ENCODE results near the gene ZCCHC8. TPM values are rescaled to one million over a fixed set of nuclear protein-coding genes. Genes with fewer than 3 reads are reported as not detected.
"Not testable (repeated sequence)": the region's sequence is repeated elsewhere in the genome, so short reads cannot be mapped to it uniquely, and the experiment has no call there.

The ZCCHC8 gene
- total and polyA plus RNA-seq, 2 of the 8 experiments (the other 6 are each of a cell fraction or from before 2014, with no cell fraction given), result 13.8 to 28.9 TPM

DNA sequence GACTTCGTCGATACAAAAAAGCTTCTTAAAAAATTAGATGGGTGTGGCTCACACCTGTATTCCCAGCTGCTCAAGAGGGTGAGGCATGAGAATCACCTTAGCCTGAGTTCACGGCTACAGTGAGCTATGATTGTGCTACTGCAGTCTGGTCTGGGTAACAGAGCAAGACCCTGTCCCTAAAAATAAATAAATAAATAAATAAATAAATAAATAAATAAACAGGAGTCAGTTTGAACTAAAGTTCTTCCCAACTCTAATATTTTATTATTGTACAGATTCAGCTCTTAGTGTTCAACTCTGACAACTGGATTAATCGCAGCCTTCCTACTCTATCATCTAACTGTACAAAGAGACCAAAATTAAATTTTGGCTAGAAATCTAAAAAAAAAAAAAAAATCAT, 65.5 kb downstream of the ZCCHC8 start:
- Histone ChIP-seq H3K23me2 (ENCODE audit: low read depth, low read length) (no peaks in the 10 kb centered on the region), H3K27me3 (replicated peaks in 1 of 4; ENCODE audit: control insufficient read depth in 3 of 4, extremely low read depth in 1 of 4, insufficient read depth in 3 of 4, low read length in 3 of 4) (no peaks in the 10 kb centered on the region), H4K5ac (ENCODE audit: insufficient read length, low read depth, low read length) (no peak overlapping the region), H3K79me1 (ENCODE audit: low read depth, low read length) (no peaks in the 10 kb centered on the region), H3K4me3 (ENCODE audit: extremely low read depth in 1 of 4, insufficient read depth in 2 of 4, low read depth in 3 of 4, low read length in 4 of 4) (no peak overlapping the region), H2AK5ac (ENCODE audit: low read depth, low read length) (no peak overlapping the region), H2BK12ac (ENCODE audit: low read depth, low read length) (no peak overlapping the region), H3K18ac (ENCODE audit: extremely low read depth, low read length) (no peak overlapping the region), H2AFZ (ENCODE audit: low read length) (no peak overlapping the region), H3K4ac (replicated peaks; ENCODE audit: insufficient read length, low read depth, low read length) (no peak overlapping the region), H3K79me2 (ENCODE audit: control insufficient read depth in 1 of 2, insufficient read depth in 2 of 2, low read length in 2 of 2) (no peaks in the 10 kb centered on the region), H3K4me2 (ENCODE audit: insufficient read depth in 1 of 2, low read depth in 2 of 2, low read length in 2 of 2) (no peak overlapping the region), H2BK20ac (ENCODE audit: low read length) (no peak overlapping the region), H2BK15ac (ENCODE audit: low read length) (no peak overlapping the region), H4K8ac (ENCODE audit: extremely low read depth, insufficient read depth, low read length) (no peak overlapping the region), H3K4me1 (replicated peaks in 1 of 4; ENCODE audit: control insufficient read depth in 3 of 4, insufficient read depth in 4 of 4, low read length in 3 of 4) (no peaks in the 10 kb centered on the region), H3K27ac (ENCODE audit: low read depth, low read length) (no peak overlapping the region), H3K14ac (ENCODE audit: insufficient read length) (no peak overlapping the region), H2BK120ac (replicated peaks; ENCODE audit: low read depth, low read length) (no peak overlapping the region), H3K9ac (replicated peaks in 1 of 4; ENCODE audit: extremely low read depth in 1 of 4, low read depth in 3 of 4, low read length in 3 of 4) (no peak overlapping the region), H3K23ac (ENCODE audit: insufficient read length) (no peak overlapping the region), H4K91ac (replicated peaks; ENCODE audit: insufficient read length, low read length) (no peak overlapping the region), H3K56ac (replicated peaks; ENCODE audit: insufficient read length, low read depth, low read length) (no peak overlapping the region), H4K20me1 (replicated peaks in 1 of 2; ENCODE audit: control insufficient read depth in 1 of 2, insufficient read depth in 2 of 2, low read length in 2 of 2) (no peaks in the 10 kb centered on the region), H3K36me3 (ENCODE audit: control insufficient read depth in 2 of 4, insufficient read depth in 4 of 4, low read length in 3 of 4) (no peaks in the 10 kb centered on the region), H3K9me3 (ENCODE audit: insufficient read depth in 2 of 2, low read depth in 1 of 2, low read length in 1 of 2) (no peaks in the 10 kb centered on the region), H2BK5ac (ENCODE audit: low read depth, low read length) (no peak overlapping the region)
- whole genome bisulfite sequencing, 2 experiments (ENCODE audit: extremely low coverage in 1 of 2, insufficient coverage in 1 of 2, insufficient read length in 1 of 2, insufficient replicate concordance in 2 of 2, low coverage in 1 of 2, low lambda C conversion rate in 2 of 2, missing lambda C conversion rate in 1 of 2), result 90% methylated on average over 4 of the region's 4 CpGs; no CpG with 5 or more reads in 1 of the 2 experiments
- ChIA-PET POLR2A (ENCODE audit: partially characterized antibody) (no interaction called here), CTCF (ENCODE audit: partially characterized antibody) (interaction anchor here (0.7 to 1.5 kb wide), 2 partner anchors 11 to 22 kb away, joined by 3 read pairs; no protein-coding TSS in a partner anchor)
- no peak for TF ChIP-seq CBX5 (IDR thresholded peaks at IDR 0.05; ENCODE audit: low read depth, low read length)
- DNase-seq (ENCODE audit: low read depth in 1 of 2, low spot score in 2 of 2), result no peak
- FAIRE-seq, result no peak

DNA sequence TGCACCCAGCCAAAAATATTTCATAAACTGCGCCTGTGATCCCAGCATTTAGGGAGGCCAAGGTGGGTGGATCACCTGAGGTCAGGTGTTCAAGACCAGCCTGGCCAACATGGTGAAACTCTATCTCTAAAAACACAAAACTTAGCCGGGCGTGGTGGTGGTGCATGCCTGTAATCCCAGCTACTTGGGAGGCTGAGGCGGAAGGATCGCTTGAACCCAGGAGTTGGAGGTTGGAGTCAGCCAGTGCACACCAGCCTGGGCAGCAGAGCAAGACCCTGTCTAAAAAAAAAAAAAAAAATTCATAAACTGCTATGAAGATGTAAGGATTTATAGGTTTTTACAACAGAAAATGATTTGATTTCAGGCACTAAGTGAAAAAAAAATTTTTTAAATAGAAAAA, 71.7 kb downstream of the ZCCHC8 start:
- H3K27me3 ChIP-seq (replicated peaks in 1 of 4; ENCODE audit: control insufficient read depth in 3 of 4, extremely low read depth in 1 of 4, insufficient read depth in 3 of 4, low read length in 3 of 4); H3K4me2 ChIP-seq (ENCODE audit: insufficient read depth in 1 of 2, low read depth in 2 of 2, low read length in 2 of 2); H2BK15ac ChIP-seq (ENCODE audit: low read length); H3K9me3 ChIP-seq (ENCODE audit: insufficient read depth in 2 of 2, low read depth in 1 of 2, low read length in 1 of 2); H2BK12ac ChIP-seq (ENCODE audit: low read depth, low read length); H4K5ac ChIP-seq (ENCODE audit: insufficient read length, low read depth, low read length); FAIRE-seq; H3K14ac ChIP-seq (ENCODE audit: insufficient read length); H2AK5ac ChIP-seq (ENCODE audit: low read depth, low read length); H4K8ac ChIP-seq (ENCODE audit: extremely low read depth, insufficient read depth, low read length); H2BK20ac ChIP-seq (ENCODE audit: low read length); H3K27ac ChIP-seq (ENCODE audit: low read depth, low read length); H3K56ac ChIP-seq (replicated peaks; ENCODE audit: insufficient read length, low read depth, low read length); POLR2A ChIA-PET (ENCODE audit: partially characterized antibody); H3K79me2 ChIP-seq (ENCODE audit: control insufficient read depth in 1 of 2, insufficient read depth in 2 of 2, low read length in 2 of 2); H3K79me1 ChIP-seq (ENCODE audit: low read depth, low read length); H4K20me1 ChIP-seq (replicated peaks in 1 of 2; ENCODE audit: control insufficient read depth in 1 of 2, insufficient read depth in 2 of 2, low read length in 2 of 2); H3K4me1 ChIP-seq (replicated peaks in 1 of 4; ENCODE audit: control insufficient read depth in 3 of 4, insufficient read depth in 4 of 4, low read length in 3 of 4); H3K23me2 ChIP-seq (ENCODE audit: low read depth, low read length); DNase-seq (ENCODE audit: low read depth in 1 of 2, low spot score in 2 of 2); H2AFZ ChIP-seq (ENCODE audit: low read length); H2BK120ac ChIP-seq (replicated peaks; ENCODE audit: low read depth, low read length); H3K9ac ChIP-seq (replicated peaks in 1 of 4; ENCODE audit: extremely low read depth in 1 of 4, low read depth in 3 of 4, low read length in 3 of 4); H2BK5ac ChIP-seq (ENCODE audit: low read depth, low read length); H4K91ac ChIP-seq (replicated peaks; ENCODE audit: insufficient read length, low read length); H3K36me3 ChIP-seq (ENCODE audit: control insufficient read depth in 2 of 4, insufficient read depth in 4 of 4, low read length in 3 of 4); H3K4me3 ChIP-seq (ENCODE audit: extremely low read depth in 1 of 4, insufficient read depth in 2 of 4, low read depth in 3 of 4, low read length in 4 of 4); H3K4ac ChIP-seq (replicated peaks; ENCODE audit: insufficient read length, low read depth, low read length); H3K18ac ChIP-seq (ENCODE audit: extremely low read depth, low read length); H3K23ac ChIP-seq (ENCODE audit: insufficient read length): not testable (repeated sequence)
- 97% methylated on average over 5 of the region's 5 CpGs; no CpG with 5 or more reads in 1 of the 2 experiments for WGBS, 2 experiments (ENCODE audit: extremely low coverage in 1 of 2, insufficient coverage in 1 of 2, insufficient read length in 1 of 2, insufficient replicate concordance in 2 of 2, low coverage in 1 of 2, low lambda C conversion rate in 2 of 2, missing lambda C conversion rate in 1 of 2)
- CTCF ChIA-PET (ENCODE audit: partially characterized antibody), result interaction anchor here (1.3 to 1.5 kb wide), 2 partner anchors 42 to 73 kb away, joined by 3 to 4 read pairs; no protein-coding TSS in a partner anchor

Measured in H1 (cell line).